GM23338 (cell line): ENCODE measurements around the gene CCDC92. TPM values are rescaled to one million over a fixed set of nuclear protein-coding genes. Genes with fewer than 3 reads are reported as not detected.

Experiments
- ATAC-seq: fragments of 200-7000 bp; cut with Tn5 transposase; 3 replicates; pipeline ENCODE4 v1.9.1; 2020
- DNase-seq: peaks from one replicate; pipeline ENCODE4 v3.0.0-alpha.2; 2015; ENCODE audit warnings: low spot score
- H2AFZ ChIP-seq: fragments of 200-600 bp; sonication (generic); 2 replicates; pipeline ENCODE4 v1.8.0; 2016; ENCODE audit warnings: antibody characterized with exemption, mild to moderate bottlenecking, moderate library complexity
- H3F3A ChIP-seq: fragments of 200-600 bp; sonication (generic); replicated peaks from 2 replicates; pipeline ENCODE4 v1.8.0; 2017; ENCODE audit warnings: antibody characterized with exemption, mixed run types, low read depth
- H3K27ac ChIP-seq: fragments of 200-600 bp; sonication (generic); 2 replicates; pipeline ENCODE4 v1.6.1; 2016; ENCODE audit warnings: low read depth
- H3K27me3 ChIP-seq: fragments of 200-600 bp; sonication (generic); 2 replicates; pipeline ENCODE4 v1.8.0; 2016; ENCODE audit warnings: mild to moderate bottlenecking, mixed run types, moderate library complexity; ENCODE audit not compliant: insufficient read depth
- H3K36me3 ChIP-seq: fragments of 200-600 bp; sonication (generic); 2 replicates; pipeline ENCODE4 v1.8.0; 2016; ENCODE audit warnings: mild to moderate bottlenecking; ENCODE audit not compliant: insufficient read depth
- H3K4me1 ChIP-seq: fragments of 200-600 bp; sonication (generic); 2 replicates; pipeline ENCODE4 v1.8.0; 2016; ENCODE audit warnings: mild to moderate bottlenecking, moderate library complexity; ENCODE audit not compliant: insufficient read depth
- H3K4me2 ChIP-seq: fragments of 200-600 bp; sonication (generic); 2 replicates; pipeline ENCODE4 v1.7.1; 2017; ENCODE audit warnings: mixed run types
- H3K4me3 ChIP-seq: fragments of 200-600 bp; sonication (generic); 2 replicates; pipeline ENCODE4 v1.6.1; 2016; ENCODE audit warnings: mixed run types
- H3K79me2 ChIP-seq: fragments of 200-600 bp; sonication (generic); replicated peaks from 2 replicates; pipeline ENCODE4 v1.8.0; 2017; ENCODE audit warnings: mild to moderate bottlenecking; ENCODE audit not compliant: insufficient read depth
- H3K9me2 ChIP-seq: fragments of 200-600 bp; sonication (generic); 2 replicates; pipeline ENCODE4 v1.8.0; 2017; ENCODE audit not compliant: insufficient read depth
- H4K20me1 ChIP-seq: fragments of 200-600 bp; sonication (generic); replicated peaks from 2 replicates; pipeline ENCODE4 v1.8.0; 2017; ENCODE audit warnings: mild to moderate bottlenecking; ENCODE audit not compliant: insufficient read depth
- H3K27ac Mint-ChIP-seq: 2 replicates; pipeline ENCODE4 v1.8.0; 2020; ENCODE audit warnings: inconsistent platforms, mild to moderate bottlenecking, moderate library complexity, mixed read lengths
- H3K27me3 Mint-ChIP-seq: 3 replicates; pipeline ENCODE4 v1.8.0; 2022; ENCODE audit warnings: low read depth, mild to moderate bottlenecking, moderate library complexity, mixed read lengths, inconsistent platforms; ENCODE audit not compliant: insufficient read depth, poor library complexity
- H3K36me3 Mint-ChIP-seq: 3 replicates; pipeline ENCODE4 v1.8.0; 2021; ENCODE audit warnings: low read depth, mild to moderate bottlenecking, inconsistent platforms, moderate library complexity, mixed read lengths
- H3K4me1 Mint-ChIP-seq: 3 replicates; pipeline ENCODE4 v1.8.0; 2020; ENCODE audit warnings: mild to moderate bottlenecking, inconsistent platforms, mixed read lengths
- H3K4me3 Mint-ChIP-seq: 3 replicates; pipeline ENCODE4 v1.8.0; 2021; ENCODE audit warnings: moderate library complexity, mild to moderate bottlenecking, inconsistent platforms, mixed read lengths
- H3K9me3 Mint-ChIP-seq: 3 replicates; pipeline ENCODE4 v1.8.0; 2020; ENCODE audit warnings: moderate library complexity, mild to moderate bottlenecking, inconsistent platforms, mixed read lengths
- CREB1 ChIP-seq: fragments of 250-450 bp; sonication (Bioruptor Pico); IDR thresholded peaks from 2 replicates; pipeline ENCODE4 v1.5.0; 2020; ENCODE audit warnings: low read depth, mild to moderate bottlenecking, moderate library complexity
- CTCF ChIP-seq, 2 experiments: fragments of 200-600 bp in 1 of 2; sonication (generic) in 1 of 2; conservative IDR thresholded peaks; 2 replicates each; pipeline versions ENCODE4 v1.5.1 to v1.6.1; 2016 to 2017; ENCODE audit warnings: antibody characterized with exemption in 2 of 2, low read depth in 2 of 2, mild to moderate bottlenecking in 2 of 2, moderate library complexity in 1 of 2
- ETS1 ChIP-seq: IDR thresholded peaks from 2 replicates; pipeline ENCODE4 v1.6.1; 2016; ENCODE audit warnings: antibody characterized with exemption
- EZH2 ChIP-seq: fragments of 200-600 bp; sonication (generic); IDR thresholded peaks from one replicate; pipeline ENCODE4 v1.8.0; 2017; ENCODE audit warnings: antibody characterized with exemption, mild to moderate bottlenecking, low read depth; ENCODE audit not compliant: unreplicated experiment
- EZH2phosphoT487 ChIP-seq: fragments of 200-600 bp; sonication (generic); IDR thresholded peaks from one replicate; pipeline ENCODE4 v1.8.1; 2018; ENCODE audit warnings: antibody characterized with exemption; ENCODE audit not compliant: unreplicated experiment
- JUNB ChIP-seq: IDR thresholded peaks from one replicate; pipeline ENCODE4 v1.6.1; 2016; ENCODE audit warnings: antibody characterized with exemption; ENCODE audit not compliant: unreplicated experiment
- REST ChIP-seq: IDR thresholded peaks from one replicate; pipeline ENCODE4 v1.6.1; 2018; ENCODE audit warnings: antibody characterized with exemption; ENCODE audit not compliant: unreplicated experiment
- STAT1 ChIP-seq: IDR thresholded peaks from one replicate; pipeline ENCODE4 v1.6.1; 2016; ENCODE audit warnings: antibody characterized with exemption; ENCODE audit not compliant: unreplicated experiment
- ZNF114 ChIP-seq: fragments of 250-450 bp; sonication (Bioruptor Pico); IDR thresholded peaks from 2 replicates; pipeline ENCODE4 v1.5.0; 2020; ENCODE audit warnings: mild to moderate bottlenecking, moderate library complexity
- ZNF331 ChIP-seq: fragments of 250-450 bp; sonication (Bioruptor Pico); IDR thresholded peaks from 2 replicates; pipeline ENCODE4 v1.5.0; 2020; ENCODE audit warnings: low read depth, mild to moderate bottlenecking, moderate library complexity
- polyA plus RNA-seq: library from polyadenylated mRNA; unstranded; fragments of >200 nt; fragmentation: Nextera tagmentation; extraction: Ambion mirVana; gene quantifications from 2 replicates; pipeline ENCODE4 v1.2.1, GENCODE V29; 2016
- total RNA-seq: library from RNA; depleted of rRNA; stranded (reverse); fragments of >200 nt; shearing (Covaris generic); gene quantifications from 2 replicates; pipeline ENCODE4 v1.2.3, GENCODE V29; 2014

Gene CCDC92
- total and polyA plus RNA-seq, 2 experiments from 2014 or later: 0.08 to 0.31 TPM

- TF ChIP-seq CTCF (conservative IDR thresholded peaks at IDR 0.05; ENCODE audit: low read depth in 2 of 2): no peak
- no peak for TF ChIP-seq EZH2
- no peak for TF ChIP-seq STAT1
- no peak for TF ChIP-seq CREB1 (CRISPR knock-in tag)
- no peak for TF ChIP-seq JUNB
- no peak for TF ChIP-seq EZH2phosphoT487
- TF ChIP-seq ZNF331 (CRISPR knock-in tag): no peak
Measured at GRCh38 chr12:123902821-123903220, 69.8 kb downstream of the CCDC92 start (continued).

DNA sequence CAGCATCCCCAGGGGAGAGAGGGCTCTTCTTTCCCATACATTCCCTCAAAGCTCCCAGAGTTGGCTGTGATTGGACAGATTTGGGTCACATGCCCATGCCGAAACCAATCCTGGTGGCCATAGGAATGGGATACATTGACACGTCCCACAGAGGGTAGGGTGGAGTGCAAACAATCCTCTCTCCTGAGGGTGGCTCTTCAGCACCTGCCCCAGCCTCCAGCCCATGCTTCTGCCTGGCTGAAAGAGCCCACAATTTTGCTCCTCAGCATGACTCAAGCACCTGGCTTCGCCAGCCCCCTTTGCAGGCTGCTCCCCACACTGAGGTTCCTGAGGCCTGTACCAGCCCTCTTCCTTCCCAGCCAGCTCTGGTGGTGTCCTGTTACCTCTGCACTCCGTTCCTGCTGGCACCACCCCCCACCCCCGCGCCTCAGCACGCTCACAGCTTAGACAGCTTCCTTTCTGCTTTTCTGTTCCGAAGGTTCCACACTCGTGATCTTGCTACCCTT, 71.7 kb downstream of the CCDC92 start:
- H3K27ac Mint-ChIP-seq: no peak overlapping the region

More for the DNA sequence above, 71.7 kb downstream of the CCDC92 start:
- peaks cover 6% of the 10 kb centered on the region for H3K36me3 Mint-ChIP-seq
- DNase-seq: peak; percentile 78
- no peak overlapping the region for H3K4me3 ChIP-seq
- H2AFZ ChIP-seq: peak overlapping the region; percentile 97
- no peaks in the 10 kb centered on the region for H3K9me2 ChIP-seq
- H3K27me3 Mint-ChIP-seq: peaks cover 17% of the 10 kb centered on the region
- H3K4me3 Mint-ChIP-seq: no peak overlapping the region
- peaks cover 4% of the 10 kb centered on the region; the same call in 1 of the 2 replicates for H3K4me1 ChIP-seq
- peaks cover 13% of the 10 kb centered on the region for H3K9me3 Mint-ChIP-seq
- no peak overlapping the region for H3K27ac ChIP-seq
- no peaks in the 10 kb centered on the region for H3K27me3 ChIP-seq
- peak overlapping the region; percentile 69 for H3K4me2 ChIP-seq
- no peaks in the 10 kb centered on the region for H3F3A ChIP-seq
- TF ChIP-seq ZNF114 (CRISPR knock-in tag) (no peak), ZNF331 (CRISPR knock-in tag) (no peak), JUNB (no peak), STAT1 (no peak), EZH2phosphoT487 (no peak), ETS1 (no peak), REST (no peak), CTCF (conservative IDR thresholded peaks at IDR 0.05; ENCODE audit: low read depth in 2 of 2) (no peak), EZH2 (no peak), CREB1 (CRISPR knock-in tag) (no peak)
- peak; percentile 93 for ATAC-seq
- H3K79me2 ChIP-seq: no peaks in the 10 kb centered on the region
- peaks cover 8% of the 10 kb centered on the region for H3K4me1 Mint-ChIP-seq
- no peaks in the 10 kb centered on the region for H3K36me3 ChIP-seq
- no peaks in the 10 kb centered on the region for H4K20me1 ChIP-seq
